H4 (cell line): ENCODE measurements around the gene ELMO2. TPM values are rescaled to one million over a fixed set of nuclear protein-coding genes. Genes with fewer than 3 reads are reported as not detected.
"Not testable (repeated sequence)": the region's sequence is repeated elsewhere in the genome, so short reads cannot be mapped to it uniquely, and the experiment has no call there.

ENCODE experiments used
- DNase-seq: peaks from one replicate; pipeline ENCODE4 v3.0.0-alpha.2; 2015; ENCODE audit warnings: low spot score
- total RNA-seq: library from RNA; depleted of rRNA; stranded (reverse); fragments of >200 nt; shearing (Covaris generic); gene quantifications from 2 replicates; pipeline ENCODE4 v1.2.3, GENCODE V29; 2014

Gene ELMO2
- total RNA-seq, 1 experiment from 2014 or later, result 43.7 TPM

GRCh38 chr20:46402331-46402811 lies 4.0 kb downstream of the ELMO2 start:
- peak; percentile 45 for DNase-seq

- no peak for DNase-seq
These were observed 4.9 kb downstream of the ELMO2 start for GRCh38 chr20:46401478-46401860.

- peak; percentile 45 for DNase-seq
These were observed 5.5 kb downstream of the ELMO2 start for GRCh38 chr20:46400828-46401477.

GRCh38 chr20:46400253-46400652 lies 6.2 kb downstream of the ELMO2 start:
- DNase-seq, result peak; percentile 65

- no peak for DNase-seq
These were observed 7.0 kb downstream of the ELMO2 start for GRCh38 chr20:46399401-46399800.

GRCh38 chr20:46398963-46399362 lies 7.5 kb downstream of the ELMO2 start:
- no peak for DNase-seq

- DNase-seq, result no peak
These were observed 10.2 kb downstream of the ELMO2 start for GRCh38 chr20:46396052-46396740.

GRCh38 chr20:46394872-46395760 lies 11.3 kb downstream of the ELMO2 start:
- DNase-seq, result no peak

GRCh38 chr20:46393967-46394366 lies 12.4 kb downstream of the ELMO2 start:
- no peak for DNase-seq

- DNase-seq, result no peak
These were observed 17.5 kb downstream of the ELMO2 start for GRCh38 chr20:46388937-46389336.

- no peak for DNase-seq
These were observed 18.1 kb downstream of the ELMO2 start for GRCh38 chr20:46388201-46388836.

GRCh38 chr20:46387054-46387453 lies 19.4 kb downstream of the ELMO2 start:
- not testable (repeated sequence) for DNase-seq

- no peak for DNase-seq
These were observed 27.9 kb downstream of the ELMO2 start for GRCh38 chr20:46378412-46379009.

GRCh38 chr20:46377518-46377917 lies 28.9 kb downstream of the ELMO2 start:
- no peak for DNase-seq

- no peak for DNase-seq
These were observed 30.1 kb downstream of the ELMO2 start for GRCh38 chr20:46376196-46376785.

- no peak for DNase-seq
These were observed 30.6 kb downstream of the ELMO2 start for GRCh38 chr20:46375771-46376170.

- no peak for DNase-seq
These were observed 32.0 kb downstream of the ELMO2 start for GRCh38 chr20:46374383-46374782.

- DNase-seq, result no peak
These were observed 34.8 kb downstream of the ELMO2 start for GRCh38 chr20:46371656-46372055.

- no peak for DNase-seq
These were observed 37.5 kb downstream of the ELMO2 start for GRCh38 chr20:46368902-46369268.

GRCh38 chr20:46367967-46368901 lies 38.2 kb downstream of the ELMO2 start:
- DNase-seq, result no peak
